Measurements from ENCODE around the gene TRIM43B. TPM values are rescaled to one million over a fixed set of nuclear protein-coding genes. Genes with fewer than 3 reads are reported as not detected.
"Not testable (repeated sequence)": the region's sequence is repeated elsewhere in the genome, so short reads cannot be mapped to it uniquely, and the experiment has no call there.

TRIM43B gene
- total RNA-seq, result 0.27 TPM

- ATAC-seq; intact Hi-C loops (cut with DNase I); DNase-seq (ENCODE audit: low spot score): not testable (repeated sequence)
Measured at GRCh38 chr2:95484654-95485053, at the start of gene TRIM43B. TSS of gene TRIM43B (minus strand) at chr2:95484754. CDS start at chr2:95482714, 2,040 bp downstream.

GRCh38 chr2:95531254-95531771 is 46.8 kb upstream of the TRIM43B start:
- intact Hi-C loops (cut with DNase I), result no loop called here
- DNase-seq (ENCODE audit: low spot score) (no peak), ATAC-seq (no peak)

GRCh38 chr2:95530734-95531133 is 46.2 kb upstream of the TRIM43B start:
- DNase-seq (ENCODE audit: low spot score), result no peak
- ATAC-seq, result no peak
- intact Hi-C loops (cut with DNase I), result no loop called here

GRCh38 chr2:95526360-95527341 is 42.1 kb upstream of the TRIM43B start:
- peak; percentile 79 for DNase-seq (ENCODE audit: low spot score)
- intact Hi-C loops (cut with DNase I), result no loop called here
- peak; percentile 81 for ATAC-seq

- intact Hi-C loops (cut with DNase I), result no loop called here
- peak; percentile 70 for ATAC-seq
- DNase-seq (ENCODE audit: low spot score), result no peak
Measured at GRCh38 chr2:95525294-95526035, 40.9 kb upstream of the TRIM43B start.

GRCh38 chr2:95524195-95524594 is 39.6 kb upstream of the TRIM43B start:
- no peak for DNase-seq (ENCODE audit: low spot score)
- intact Hi-C loops (cut with DNase I), result no loop called here

GRCh38 chr2:95514718-95515117 is 30.2 kb upstream of the TRIM43B start:
- intact Hi-C loops (cut with DNase I), result no loop called here
- DNase-seq (ENCODE audit: low spot score) (no peak), ATAC-seq (no peak)

More at GRCh38 chr2:95524195-95524594, 39.6 kb upstream of the TRIM43B start:
- ATAC-seq, result no peak

GRCh38 chr2:95514226-95514625 is 29.7 kb upstream of the TRIM43B start:
- intact Hi-C loops (cut with DNase I); ATAC-seq; DNase-seq (ENCODE audit: low spot score): not testable (repeated sequence)

- DNase-seq (ENCODE audit: low spot score) (no peak), ATAC-seq (no peak)
- intact Hi-C loops (cut with DNase I), result no loop called here
Measured at GRCh38 chr2:95509408-95509807, 24.9 kb upstream of the TRIM43B start.

GRCh38 chr2:95505222-95505621 is 20.7 kb upstream of the TRIM43B start:
- intact Hi-C loops (cut with DNase I), result no loop called here
- ATAC-seq (no peak), DNase-seq (ENCODE audit: low spot score) (no peak)

GRCh38 chr2:95500854-95501253 is 16.3 kb upstream of the TRIM43B start:
- no peak for ATAC-seq
- no peak for DNase-seq (ENCODE audit: low spot score)
- intact Hi-C loops (cut with DNase I), result no loop called here

- ATAC-seq; DNase-seq (ENCODE audit: low spot score); intact Hi-C loops (cut with DNase I): not testable (repeated sequence)
Measured at GRCh38 chr2:95492076-95492475, 7.5 kb upstream of the TRIM43B start.

- ATAC-seq; DNase-seq (ENCODE audit: low spot score); intact Hi-C loops (cut with DNase I): not testable (repeated sequence)
Measured at GRCh38 chr2:95475025-95475424, 9.5 kb downstream of the TRIM43B start.

GRCh38 chr2:95467984-95468383 is 16.6 kb downstream of the TRIM43B start:
- DNase-seq (ENCODE audit: low spot score); intact Hi-C loops (cut with DNase I); ATAC-seq: not testable (repeated sequence)

GRCh38 chr2:95466572-95466971 is 18.0 kb downstream of the TRIM43B start:
- intact Hi-C loops (cut with DNase I); ATAC-seq; DNase-seq (ENCODE audit: low spot score): not testable (repeated sequence)

GRCh38 chr2:95463292-95463691 is 21.3 kb downstream of the TRIM43B start:
- ATAC-seq; DNase-seq (ENCODE audit: low spot score); intact Hi-C loops (cut with DNase I): not testable (repeated sequence)

GRCh38 chr2:95445317-95445716 is 39.2 kb downstream of the TRIM43B start:
- ATAC-seq; intact Hi-C loops (cut with DNase I); DNase-seq (ENCODE audit: low spot score): not testable (repeated sequence)

GRCh38 chr2:95442474-95443099 is 42.0 kb downstream of the TRIM43B start:
- DNase-seq (ENCODE audit: low spot score); ATAC-seq; intact Hi-C loops (cut with DNase I): not testable (repeated sequence)

- intact Hi-C loops (cut with DNase I); ATAC-seq; DNase-seq (ENCODE audit: low spot score): not testable (repeated sequence)
Measured at GRCh38 chr2:95435872-95436209, 48.7 kb downstream of the TRIM43B start.
